HFFc6 (cell line): ENCODE results near the gene FRYL. TPM values are rescaled to one million over a fixed set of nuclear protein-coding genes. Genes with fewer than 3 reads are reported as not detected.
"Not testable (repeated sequence)": the region's sequence is repeated elsewhere in the genome, so short reads cannot be mapped to it uniquely, and the experiment has no call there.

Source experiments
- DNase-seq: peaks from one replicate; pipeline ENCODE4 v3.0.0-alpha.2; 2018
- H3K27ac Mint-ChIP-seq: 2 replicates; pipeline ENCODE4 v1.8.0; 2020; ENCODE audit warnings: mild to moderate bottlenecking, mixed read lengths
- H3K27me3 Mint-ChIP-seq: 2 replicates; pipeline ENCODE4 v1.8.0; 2021; ENCODE audit warnings: mild to moderate bottlenecking, moderate library complexity, mixed read lengths; ENCODE audit not compliant: insufficient read depth
- H3K36me3 Mint-ChIP-seq: 2 replicates; pipeline ENCODE4 v1.8.0; 2021; ENCODE audit warnings: low read depth, mixed read lengths
- H3K4me1 Mint-ChIP-seq: 2 replicates; pipeline ENCODE4 v1.8.0; 2020; ENCODE audit warnings: low read depth, mixed read lengths
- H3K4me3 Mint-ChIP-seq: 2 replicates; pipeline ENCODE4 v1.8.0; 2020; ENCODE audit warnings: mild to moderate bottlenecking, moderate library complexity, mixed read lengths
- H3K9me3 Mint-ChIP-seq: 2 replicates; pipeline ENCODE4 v1.8.0; 2020; ENCODE audit warnings: mild to moderate bottlenecking, mixed read lengths
- CTCF ChIP-seq: fragments of 200-600 bp; sonication (generic); IDR thresholded peaks from 2 replicates; pipeline ENCODE4 v1.5.0; 2021; ENCODE audit warnings: antibody characterized with exemption, mild to moderate bottlenecking
- total RNA-seq, 6 experiments: library from RNA; stranded (reverse); fragmentation: NEBNext Ultra II Directional; extraction: Animal tissue kit (Norgen Biotek cat#: 25700); gene quantifications; 2 replicates in 1 of 6; 3 replicates in 5 of 6; pipeline ENCODE4 v1.2.3, GENCODE V29; 2021

Gene FRYL
- total RNA-seq, 6 experiments from 2014 or later, result 29.0 to 32.8 (median 30.4) TPM

- Mint-ChIP-seq H3K27ac (no peak overlapping the region), H3K4me1 (no peaks in the 10 kb centered on the region), H3K9me3 (no peaks in the 10 kb centered on the region), H3K4me3 (no peak overlapping the region), H3K36me3 (no peaks in the 10 kb centered on the region), H3K27me3 (peaks cover 6% of the 10 kb centered on the region)
- DNase-seq, result no peak
- no peak for TF ChIP-seq CTCF
Observed at GRCh38 chr4:48813964-48814363, 33.9 kb upstream of the FRYL start.

DNA sequence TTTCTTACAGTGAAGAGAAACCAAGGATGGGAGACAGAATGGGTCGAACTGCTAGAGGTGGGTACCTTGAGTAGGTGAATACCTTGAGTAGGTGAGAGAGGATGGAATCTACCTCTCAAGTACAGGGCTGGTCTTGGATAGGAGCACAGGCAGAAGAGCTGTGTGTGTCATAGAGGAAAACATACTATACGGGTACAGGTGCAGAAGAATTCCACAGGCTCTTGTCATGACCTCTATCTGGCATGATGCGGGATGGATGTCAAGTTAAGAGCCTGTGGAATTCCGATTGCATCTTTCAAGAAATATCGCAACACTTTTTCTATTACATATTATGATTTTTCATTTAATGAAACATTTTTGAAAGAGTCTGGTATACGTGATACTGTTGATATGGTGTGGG is 32.8 kb upstream of the FRYL start:
- H3K4me3 Mint-ChIP-seq, result no peak overlapping the region
- no peak for DNase-seq
- no peaks in the 10 kb centered on the region for H3K4me1 Mint-ChIP-seq
- no peak overlapping the region for H3K27ac Mint-ChIP-seq
- peaks cover 2% of the 10 kb centered on the region for H3K27me3 Mint-ChIP-seq
- TF ChIP-seq CTCF, result no peak
- H3K9me3 Mint-ChIP-seq, result no peaks in the 10 kb centered on the region
- no peaks in the 10 kb centered on the region for H3K36me3 Mint-ChIP-seq

- no peak for DNase-seq
- Mint-ChIP-seq H3K4me1 (peaks cover 15% of the 10 kb centered on the region), H3K9me3 (no peaks in the 10 kb centered on the region), H3K27ac (no peak overlapping the region), H3K27me3 (peaks cover 2% of the 10 kb centered on the region), H3K4me3 (no peak overlapping the region), H3K36me3 (no peaks in the 10 kb centered on the region)
- no peak for TF ChIP-seq CTCF
Observed at GRCh38 chr4:48804584-48805301, 24.7 kb upstream of the FRYL start.

- no peak for TF ChIP-seq CTCF
- DNase-seq, result no peak
- H3K36me3 Mint-ChIP-seq, result no peaks in the 10 kb centered on the region
- no peak overlapping the region for H3K27ac Mint-ChIP-seq
- H3K4me1 Mint-ChIP-seq, result peaks cover 26% of the 10 kb centered on the region
- no peaks in the 10 kb centered on the region for H3K27me3 Mint-ChIP-seq
- H3K4me3 Mint-ChIP-seq, result no peak overlapping the region
- no peaks in the 10 kb centered on the region for H3K9me3 Mint-ChIP-seq
Observed at GRCh38 chr4:48801016-48801715, 21.1 kb upstream of the FRYL start.

DNA sequence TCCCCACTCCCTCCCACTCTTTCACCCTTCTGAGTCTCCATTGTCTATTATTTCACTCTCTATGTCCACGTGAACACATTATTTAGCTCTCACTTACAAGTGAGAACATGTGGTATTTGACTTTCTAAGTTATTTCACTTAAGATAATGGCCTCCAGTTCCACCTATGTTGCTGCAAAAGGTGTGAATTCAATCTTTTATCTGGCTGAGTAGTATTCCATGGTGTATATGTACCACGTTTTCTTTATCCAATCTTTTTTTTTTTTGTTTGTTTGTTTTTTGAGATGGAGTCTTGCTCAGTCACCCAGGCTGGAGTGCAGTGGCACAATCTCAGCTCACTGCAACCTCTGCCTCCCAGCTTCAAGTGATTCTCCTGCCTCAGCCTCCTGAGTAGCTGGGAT is 20.1 kb upstream of the FRYL start:
- not testable (repeated sequence) for DNase-seq, H3K27me3 Mint-ChIP-seq, H3K4me3 Mint-ChIP-seq, H3K9me3 Mint-ChIP-seq, H3K27ac Mint-ChIP-seq, H3K36me3 Mint-ChIP-seq
- peaks cover 26% of the 10 kb centered on the region for H3K4me1 Mint-ChIP-seq

GRCh38 chr4:48799157-48799556 is 19.1 kb upstream of the FRYL start:
- no peak for DNase-seq
- Mint-ChIP-seq H3K27ac (peak overlapping the region; percentile 19), H3K4me1 (peaks cover 26% of the 10 kb centered on the region)

More at GRCh38 chr4:48799157-48799556, 19.1 kb upstream of the FRYL start:
- no peaks in the 10 kb centered on the region for H3K9me3 Mint-ChIP-seq
- no peak for TF ChIP-seq CTCF
- H3K36me3 Mint-ChIP-seq, result no peaks in the 10 kb centered on the region
- no peaks in the 10 kb centered on the region for H3K27me3 Mint-ChIP-seq
- H3K4me3 Mint-ChIP-seq, result no peak overlapping the region
